Right lung (tissue), 10 donors: ENCODE measurements around the gene CELF2. TPM values are rescaled to one million over a fixed set of nuclear protein-coding genes. Genes with fewer than 3 reads are reported as not detected.
"Not testable (repeated sequence)": the region's sequence is repeated elsewhere in the genome, so short reads cannot be mapped to it uniquely, and the experiment has no call there.

Experiments
- DNase-seq, 2 donors: peaks; one replicate each; pipeline ENCODE4 v3.0.0-alpha.2; 2013
- long read RNA-seq, 8 donors: transcript quantifications; one replicate each; lab custom pipeline, GENCODE V29; 2026
- polyA plus RNA-seq, 5 donors: library from polyadenylated mRNA; unstranded; fragments of 120-200 nt; gene quantifications; one replicate each; pipeline versions ENCODE4 v1.2.1 to v1.2.3, GENCODE V29; 2013; ENCODE audit warnings: inconsistent platforms in 1 of 5, low replicate concordance in 1 of 5; ENCODE audit not compliant: insufficient read length in 5 of 5, insufficient read depth in 1 of 5

Gene CELF2
- polyA plus RNA-seq = 10 to 100 TPM; 40.6 to 73.4 (median 59.8) TPM
- long read RNA-seq, donor 1, full-length matches to known transcripts = 1 of 6 reads
- long read RNA-seq, donor 1, partial matches to known transcripts = 5 of 6 reads
- long read RNA-seq, donor 1, other reads (novel, unspliced or antisense) = 0 of 6 reads
- long read RNA-seq, donor 2, full-length matches to known transcripts = 1 of 1 reads
- long read RNA-seq, donor 2, partial matches to known transcripts = 0 of 1 reads
- long read RNA-seq, donor 2, other reads (novel, unspliced or antisense) = 0 of 1 reads
- long read RNA-seq, donor 3, full-length matches to known transcripts = 1 of 41 reads
- long read RNA-seq, donor 3, partial matches to known transcripts = 40 of 41 reads
- long read RNA-seq, donor 3, other reads (novel, unspliced or antisense) = 0 of 41 reads
- long read RNA-seq, donor 4, full-length matches to known transcripts = 2 of 2 reads
- long read RNA-seq, donor 4, partial matches to known transcripts = 0 of 2 reads
- long read RNA-seq, donor 4, other reads (novel, unspliced or antisense) = 0 of 2 reads
- long read RNA-seq, donor 5, full-length matches to known transcripts = 6 of 13 reads
- long read RNA-seq, donor 5, partial matches to known transcripts = 7 of 13 reads
- long read RNA-seq, donor 5, other reads (novel, unspliced or antisense) = 0 of 13 reads
- long read RNA-seq, donor 6, full-length matches to known transcripts = 6 of 6 reads
- long read RNA-seq, donor 6, partial matches to known transcripts = 0 of 6 reads
- long read RNA-seq, donor 6, other reads (novel, unspliced or antisense) = 0 of 6 reads
- long read RNA-seq, donor 7, full-length matches to known transcripts = 2 of 2 reads
- long read RNA-seq, donor 7, partial matches to known transcripts = 0 of 2 reads
- long read RNA-seq, donor 7, other reads (novel, unspliced or antisense) = 0 of 2 reads
- long read RNA-seq, donor 8, full-length matches to known transcripts = 1 of 1 reads
- long read RNA-seq, donor 8, partial matches to known transcripts = 0 of 1 reads
- long read RNA-seq, donor 8, other reads (novel, unspliced or antisense) = 0 of 1 reads

DNA sequence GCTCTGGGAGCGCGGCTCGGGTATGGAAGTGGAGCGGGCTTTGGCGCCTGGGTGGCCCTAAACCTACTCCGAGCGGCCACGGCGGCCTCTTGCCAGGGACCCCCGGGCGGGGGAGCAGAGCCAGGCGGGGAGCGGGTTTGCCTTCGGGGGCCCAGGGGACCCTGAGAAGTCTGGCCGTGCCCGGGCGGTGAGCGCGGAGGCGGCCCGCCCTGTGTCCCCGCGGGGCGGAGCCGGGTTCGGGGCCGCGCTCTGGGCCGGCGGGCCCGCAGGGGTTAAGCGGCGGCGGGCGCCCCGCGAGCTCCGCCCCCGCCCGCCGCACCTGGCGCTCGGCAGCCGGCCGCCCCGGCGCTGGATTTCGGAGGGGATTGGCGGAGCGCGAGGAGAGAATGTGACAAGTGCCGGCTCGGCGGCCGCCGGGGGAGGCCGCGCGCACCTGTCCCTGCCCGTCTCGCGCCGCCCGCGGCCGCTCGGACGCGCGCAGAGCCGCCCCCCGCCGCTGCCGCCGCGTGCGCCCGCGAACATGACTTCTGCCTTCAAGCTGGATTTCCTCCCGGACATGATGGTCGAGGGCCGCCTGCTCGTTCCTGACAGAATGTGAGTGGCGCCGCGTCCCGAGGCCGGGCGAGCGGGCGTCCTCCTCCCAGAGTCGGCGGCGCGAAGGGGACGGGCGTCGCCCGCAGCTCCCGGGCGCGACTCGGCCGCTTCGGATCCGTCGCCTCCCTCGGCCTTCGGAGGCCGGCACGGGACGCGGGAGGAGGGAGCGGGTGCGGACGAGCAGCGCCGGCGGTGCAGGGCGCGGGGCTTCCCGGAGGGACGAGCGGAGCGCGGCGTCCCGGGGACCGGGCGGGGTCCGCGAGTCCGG is at the start of gene CELF2:
CELF2 (plus strand) TSS at position 303 of the 862 bp plus-strand sequence; CDS start at position 521, 218 bp downstream.
- DNase-seq = peak in 1 of 2 donors; percentile 70

DNA sequence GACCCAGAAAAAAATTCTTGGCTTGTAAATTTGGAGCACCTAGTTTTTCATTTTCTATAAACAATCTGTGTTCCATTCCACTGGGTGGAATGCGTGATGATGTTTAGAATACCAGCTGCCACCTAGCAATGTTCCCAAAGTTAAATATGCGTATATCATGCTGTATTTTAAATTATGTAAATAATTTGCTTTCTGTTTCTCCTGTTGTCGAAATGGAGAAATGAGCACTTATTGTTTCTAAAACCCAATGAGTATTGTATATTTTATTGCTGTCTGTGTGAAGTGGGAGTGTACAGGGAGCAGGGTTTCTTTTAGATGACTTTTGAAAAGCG is 49.4 kb upstream of the CELF2 start:
- DNase-seq = no peak

DNA sequence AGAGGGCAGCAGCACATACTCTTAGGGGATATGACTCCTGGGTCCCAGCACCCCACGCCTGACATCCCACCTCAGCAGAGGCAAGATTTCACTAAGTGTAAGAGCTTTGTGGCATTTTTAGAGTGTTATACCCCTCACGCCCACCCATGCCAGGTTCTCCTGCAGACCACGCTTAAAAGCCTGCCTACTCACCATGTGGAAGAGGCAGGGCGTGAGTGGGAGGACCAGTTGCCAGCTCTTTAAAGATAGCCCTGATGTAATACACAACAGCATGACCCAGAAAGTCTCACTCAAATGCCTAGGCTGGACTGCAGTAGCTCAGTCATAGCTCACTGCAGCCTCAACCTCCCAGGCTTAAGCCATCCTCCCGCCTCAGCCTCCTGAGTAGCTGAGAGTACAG is 44.4 kb upstream of the CELF2 start:
- no peak for DNase-seq

DNA sequence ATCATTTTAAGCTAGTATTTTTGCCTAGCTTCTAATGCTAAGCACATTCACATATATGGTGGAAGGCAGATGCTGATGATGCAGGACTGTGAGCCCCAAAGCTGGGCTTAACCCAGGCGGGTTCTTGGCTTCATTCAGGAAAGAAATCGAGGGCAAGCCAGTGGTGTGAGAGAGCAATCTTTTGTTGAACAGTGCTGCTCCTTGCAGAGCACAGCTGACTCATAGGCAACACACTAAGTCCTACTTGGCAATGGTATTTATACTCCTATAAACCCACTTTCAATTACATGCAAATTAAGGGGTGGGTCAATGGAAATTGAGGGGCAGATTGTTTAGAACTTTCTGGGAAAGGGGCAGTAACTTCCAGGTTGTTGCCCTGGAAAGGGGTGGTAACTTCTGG is 42.0 kb upstream of the CELF2 start:
- no peak for DNase-seq

DNA sequence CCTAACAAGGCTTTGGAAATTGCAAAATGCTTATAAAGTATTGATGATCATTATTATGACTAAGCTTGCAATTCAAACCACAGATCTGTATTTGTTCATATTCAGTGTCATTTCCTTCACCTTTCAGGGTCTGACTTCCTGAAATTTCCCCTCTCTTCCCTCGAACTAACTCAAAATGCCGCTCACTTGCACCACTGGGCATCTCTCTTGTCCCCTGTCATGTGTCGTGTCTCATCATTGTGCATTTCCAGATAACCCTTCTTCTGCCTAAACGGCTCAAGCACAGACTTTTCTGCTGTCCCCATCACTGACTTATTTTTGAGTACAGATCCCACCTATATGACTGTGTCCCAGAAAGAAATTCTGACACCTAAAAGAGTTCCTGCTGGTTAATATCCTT is 41.0 kb upstream of the CELF2 start:
- no peak for DNase-seq

DNA sequence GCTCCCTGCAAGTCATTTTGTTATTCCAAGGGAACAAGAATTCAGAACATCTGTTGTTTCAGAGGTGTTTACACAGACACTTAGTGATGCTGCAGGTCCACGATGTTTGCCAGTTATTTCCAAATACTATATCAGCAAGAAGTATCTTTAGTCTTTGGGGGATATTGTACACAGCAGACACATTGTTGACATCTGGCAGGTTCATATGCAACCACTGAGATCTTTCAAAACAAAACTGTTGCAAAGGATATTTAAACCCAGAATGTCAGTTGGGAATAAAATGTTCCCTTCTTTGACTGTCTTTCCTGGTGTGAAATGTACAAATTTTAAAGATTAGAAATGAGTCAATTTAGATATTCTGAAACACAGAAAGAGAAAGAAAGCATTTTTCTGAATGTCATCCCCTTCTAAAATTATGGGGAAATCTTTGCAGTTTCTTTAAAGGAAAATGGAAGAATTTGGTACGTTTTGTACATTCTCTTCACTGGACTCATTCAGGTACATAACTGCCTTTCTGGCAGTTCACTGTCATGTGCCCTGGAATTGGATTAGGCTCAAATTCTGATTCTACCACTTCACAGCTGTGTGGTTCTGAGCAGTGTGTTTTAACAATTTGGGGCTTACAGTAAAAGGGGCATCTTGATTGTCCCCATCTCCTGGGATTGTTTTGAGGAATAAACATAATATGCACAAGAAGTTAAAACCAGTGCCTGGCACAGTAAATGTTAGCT is 40.3 kb upstream of the CELF2 start:
- DNase-seq = no peak

DNA sequence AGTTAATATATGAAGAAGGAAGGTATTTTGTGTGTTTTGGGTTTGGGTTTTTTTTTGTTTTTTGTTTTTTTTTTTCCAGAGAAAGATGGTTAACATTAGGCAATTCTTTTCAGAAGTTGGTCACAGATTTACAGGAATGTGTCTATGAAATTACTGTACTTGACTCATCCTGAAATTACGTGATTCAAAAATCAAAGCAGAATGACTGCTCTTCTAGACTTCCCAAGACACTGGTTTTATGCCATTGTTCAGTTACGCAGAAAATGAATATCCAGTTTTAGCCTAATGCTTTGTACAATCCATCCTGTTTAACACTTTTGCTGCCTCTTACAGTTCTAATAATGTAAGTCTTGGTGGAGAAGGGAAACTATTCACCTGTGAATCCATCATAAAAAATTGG is 39.7 kb upstream of the CELF2 start:
- no peak for DNase-seq

DNA sequence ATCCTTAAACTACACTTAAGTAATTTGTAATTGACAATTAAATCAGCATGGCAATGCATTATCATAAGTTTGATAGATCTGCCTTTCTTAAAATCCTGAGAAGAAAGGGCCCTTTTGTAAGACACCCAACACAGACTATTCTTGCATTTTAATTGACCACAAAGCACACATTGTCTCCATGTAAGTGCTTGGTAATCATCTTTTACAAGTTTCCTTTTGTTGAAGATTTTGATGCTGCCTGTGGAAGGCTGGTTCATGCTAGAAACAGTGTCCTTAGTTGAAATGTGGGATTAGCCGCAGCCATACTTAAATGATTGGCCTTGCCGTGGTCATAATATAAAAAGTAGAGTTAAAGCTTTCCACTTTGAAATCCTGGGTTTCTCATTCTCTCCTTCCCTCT is 32.3 kb upstream of the CELF2 start:
- DNase-seq = no peak

DNA sequence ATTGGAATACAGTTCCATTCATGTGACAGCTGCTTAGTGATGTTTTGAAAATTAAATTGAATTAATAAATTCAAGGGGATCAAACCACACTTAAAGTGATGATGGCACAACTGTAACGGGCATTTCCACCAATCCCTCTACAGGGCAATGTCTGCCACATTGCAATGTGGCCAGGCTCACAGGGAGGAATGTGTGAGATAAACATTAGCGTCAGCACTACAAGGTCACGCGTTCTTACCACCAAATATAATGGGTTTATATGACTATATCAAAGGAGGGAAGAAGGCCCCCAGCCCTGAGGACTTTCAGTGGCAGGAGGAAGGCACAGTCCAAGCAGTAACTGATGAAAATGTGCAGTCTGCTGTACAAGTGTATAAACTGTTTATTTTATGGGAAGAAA is 31.1 kb upstream of the CELF2 start:
- no peak for DNase-seq

DNA sequence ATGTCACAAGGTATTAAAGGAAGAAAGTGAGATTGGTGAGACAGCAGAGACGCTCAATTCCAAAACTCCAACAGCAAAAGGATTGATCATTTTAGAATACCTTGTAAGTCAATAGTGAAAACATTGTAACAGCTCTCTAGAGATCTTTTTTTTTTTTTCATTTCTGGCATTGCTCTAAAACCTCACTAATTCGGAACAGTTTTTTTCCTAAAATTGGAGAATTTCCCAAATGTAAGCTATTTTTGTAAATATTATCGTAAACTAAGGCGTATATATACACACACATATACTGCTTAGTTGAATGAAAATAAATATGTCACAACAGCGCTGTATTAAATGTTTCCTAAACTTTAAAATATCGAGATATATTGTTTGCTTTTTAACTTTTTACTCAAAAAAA is 30.6 kb upstream of the CELF2 start:
- DNase-seq = no peak

DNA sequence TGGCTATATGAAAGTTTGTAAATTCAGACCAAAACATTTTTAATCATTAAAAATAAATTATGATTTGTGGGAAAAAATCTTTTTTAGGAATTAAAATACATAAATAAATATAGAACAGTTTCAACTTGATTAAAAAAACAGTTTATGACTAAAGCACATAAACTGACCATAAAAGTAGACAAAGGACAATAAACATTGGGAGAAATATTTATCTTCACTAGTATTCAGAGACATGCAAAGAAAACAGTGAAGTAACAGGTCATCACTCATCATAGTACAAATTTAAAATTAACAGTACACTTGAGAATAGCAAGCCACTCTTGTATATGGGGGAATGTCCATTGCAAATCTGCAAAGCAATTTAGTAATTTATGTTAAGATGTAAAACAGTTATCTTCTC is 28.0 kb upstream of the CELF2 start:
- DNase-seq = no peak

DNA sequence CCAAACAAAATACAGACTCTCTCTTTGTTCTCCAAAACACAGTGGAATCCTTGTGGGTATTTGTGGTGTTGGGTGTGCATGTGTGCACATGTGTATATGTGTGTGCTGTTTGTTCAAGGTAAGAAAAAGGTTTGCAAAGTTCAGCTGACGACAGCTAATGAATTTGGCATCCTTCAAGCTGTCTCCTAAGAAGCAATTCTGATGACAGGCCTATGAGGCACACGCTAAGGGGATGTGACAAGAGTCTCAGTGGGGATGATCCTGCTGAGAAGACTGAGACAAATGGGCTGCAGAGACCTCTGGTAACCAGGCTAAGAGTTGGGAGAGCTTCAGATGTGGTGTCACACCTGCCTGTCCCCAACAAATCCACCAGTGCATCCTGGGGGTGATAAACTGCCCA is 26.5 kb upstream of the CELF2 start:
- no peak for DNase-seq

DNA sequence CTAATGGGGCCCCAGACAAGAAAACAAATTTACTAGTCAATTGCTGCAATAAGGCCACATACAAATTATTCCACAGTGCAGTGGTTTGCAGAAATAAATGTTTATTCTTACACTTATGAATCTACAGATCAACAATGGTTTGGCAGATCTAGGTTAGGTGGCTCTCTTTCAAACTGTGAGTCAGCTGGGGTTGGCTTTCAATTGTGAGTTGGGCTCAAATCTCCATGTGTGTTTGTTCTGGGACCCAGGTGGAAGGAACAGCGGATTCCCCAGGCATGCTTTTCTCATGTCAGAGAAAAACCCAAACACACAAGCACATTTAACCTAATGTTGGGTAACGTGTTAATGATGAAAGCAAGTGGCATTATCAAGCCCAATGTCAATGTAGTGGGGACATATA is 25.6 kb upstream of the CELF2 start:
- DNase-seq = no peak

DNA sequence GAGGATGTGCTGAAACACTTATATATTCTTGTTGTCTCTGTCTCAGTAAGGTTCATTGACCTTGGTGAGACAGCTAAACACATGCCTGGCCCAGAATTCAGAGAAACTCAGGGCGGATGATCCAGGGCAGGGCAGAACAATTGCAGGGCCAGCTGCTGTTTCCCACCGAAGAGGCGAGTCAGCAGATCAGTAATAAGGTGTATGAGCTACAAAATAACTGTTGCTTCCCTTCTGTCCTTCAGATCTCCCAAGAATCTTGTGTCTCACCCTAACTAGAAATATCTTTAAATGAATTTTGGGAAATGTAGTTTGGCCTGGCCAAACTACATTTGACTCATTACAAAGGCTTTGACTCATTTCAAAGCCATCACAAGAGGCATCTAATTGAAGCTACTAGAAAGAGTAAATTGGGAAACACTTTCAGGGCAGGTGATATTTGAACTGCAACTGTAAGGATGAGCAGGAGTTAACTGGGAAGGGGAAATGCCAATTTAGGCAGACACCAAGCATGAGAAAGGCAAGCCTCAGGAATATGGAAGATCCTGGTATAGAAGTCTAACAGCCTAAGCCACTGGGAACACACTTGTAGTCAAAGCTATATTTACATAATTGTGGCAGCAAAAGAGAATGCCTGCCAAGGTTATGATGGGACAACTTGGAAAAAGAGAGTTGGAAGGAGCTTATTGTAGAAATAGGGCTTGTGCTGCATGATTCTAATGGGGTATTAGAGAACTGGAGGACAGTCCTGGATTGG is 24.5 kb upstream of the CELF2 start:
- no peak for DNase-seq

DNA sequence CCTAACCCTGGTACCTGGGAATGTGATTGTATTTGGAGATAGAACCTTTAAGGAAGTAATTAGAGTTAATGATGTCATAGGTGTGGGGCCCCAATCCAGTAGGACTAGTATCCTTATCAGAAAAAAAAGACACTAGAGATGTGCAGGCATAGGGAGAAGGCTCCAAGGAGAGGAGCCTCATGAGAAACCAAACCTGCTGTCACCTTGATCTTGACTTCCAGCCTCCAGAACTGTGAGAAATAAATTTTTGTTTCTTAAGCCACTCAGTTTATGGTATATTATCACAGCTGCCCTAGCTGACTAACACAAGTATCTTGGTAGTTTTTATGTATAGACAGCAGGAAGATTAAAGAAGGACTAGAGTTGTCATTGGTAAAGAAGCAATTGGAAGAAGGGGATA is 23.9 kb upstream of the CELF2 start:
- no peak for DNase-seq

DNA sequence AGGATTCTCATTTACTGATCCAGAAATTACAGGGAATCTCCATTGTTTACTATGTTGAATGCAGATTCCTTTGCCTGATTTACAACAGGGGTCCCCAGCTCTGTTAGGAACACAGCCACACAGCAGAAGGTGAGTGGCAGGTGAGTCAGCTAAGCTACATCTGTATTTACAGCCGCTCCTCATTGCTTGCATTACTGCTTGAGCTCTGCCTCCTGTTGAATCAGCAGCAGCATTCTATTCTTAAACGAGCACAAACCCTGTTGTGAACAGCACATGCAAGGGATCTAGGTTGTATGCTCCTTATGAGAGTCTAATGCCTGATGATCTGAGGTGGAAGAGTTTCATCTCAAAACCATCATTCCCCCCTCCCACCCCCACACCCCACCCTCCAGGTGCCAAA is 23.3 kb upstream of the CELF2 start:
- no peak for DNase-seq

DNA sequence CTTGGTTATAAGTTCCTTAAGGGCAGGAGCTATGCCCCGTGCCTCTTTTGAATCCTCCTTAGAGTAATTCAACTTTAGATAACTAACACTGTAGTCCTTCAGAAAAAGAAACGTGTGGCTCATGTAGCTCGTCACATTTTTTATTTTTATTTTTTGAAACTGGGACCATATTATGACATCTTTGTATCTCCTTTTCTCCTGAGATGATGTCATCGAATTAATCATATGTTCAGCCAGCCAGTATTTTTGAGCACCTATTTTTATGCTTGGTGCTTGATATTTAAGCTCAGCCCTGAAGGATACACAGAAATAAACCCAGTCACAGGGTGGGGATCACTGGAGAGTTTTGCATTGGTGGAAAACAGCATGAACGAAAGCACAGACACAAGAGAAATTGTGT is 22.6 kb upstream of the CELF2 start:
- no peak for DNase-seq

DNA sequence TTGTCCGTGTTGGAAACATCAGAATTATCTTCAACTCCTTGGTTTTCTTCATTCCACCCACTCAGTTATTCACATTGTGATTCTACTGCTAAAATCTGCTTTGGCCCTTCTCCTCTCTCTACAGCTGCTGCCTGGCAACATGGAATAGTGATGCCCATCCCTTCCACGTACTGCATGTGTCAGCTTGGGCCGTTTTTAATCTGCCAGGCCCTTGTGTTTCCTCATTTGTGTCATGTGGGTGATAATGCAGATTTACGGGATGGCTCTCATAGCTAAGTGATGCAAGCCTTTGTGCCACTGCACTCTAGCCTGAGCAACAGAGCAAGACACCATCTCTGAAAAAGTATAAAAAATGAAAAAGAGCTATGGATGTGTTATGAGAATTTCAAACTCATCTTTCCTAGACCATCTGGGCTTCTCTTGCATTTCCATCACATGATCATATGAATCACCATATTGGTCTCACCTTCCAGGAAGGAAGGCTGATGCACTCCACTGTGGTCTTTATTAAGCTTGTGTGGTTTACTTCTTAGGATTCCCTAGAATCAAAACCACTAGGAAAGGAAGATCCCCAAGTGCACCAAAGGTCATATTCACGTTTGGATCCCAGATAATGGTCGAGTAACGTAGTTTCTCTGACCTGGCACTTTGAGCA is 20.6 kb upstream of the CELF2 start:
- DNase-seq = no peak

DNA sequence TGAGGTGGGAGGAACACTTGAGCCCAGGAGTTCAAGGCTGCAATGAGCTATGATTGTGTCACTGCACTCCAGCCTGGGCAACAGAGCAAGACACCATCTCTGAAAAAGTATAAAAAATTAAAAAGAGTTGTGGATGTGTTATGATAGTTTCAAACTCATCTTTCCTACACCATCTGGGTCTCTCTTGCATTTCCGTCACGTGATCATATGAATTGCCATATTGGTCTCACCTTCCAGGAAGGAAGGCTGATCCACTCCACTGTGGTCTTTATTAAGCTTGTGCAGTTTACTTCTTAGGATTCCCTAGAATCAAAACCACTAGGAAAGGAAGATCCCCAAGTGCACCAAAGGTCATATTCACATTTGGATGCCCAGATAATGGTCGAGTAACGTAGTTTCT is 18.2 kb upstream of the CELF2 start:
- DNase-seq = not testable (repeated sequence)

DNA sequence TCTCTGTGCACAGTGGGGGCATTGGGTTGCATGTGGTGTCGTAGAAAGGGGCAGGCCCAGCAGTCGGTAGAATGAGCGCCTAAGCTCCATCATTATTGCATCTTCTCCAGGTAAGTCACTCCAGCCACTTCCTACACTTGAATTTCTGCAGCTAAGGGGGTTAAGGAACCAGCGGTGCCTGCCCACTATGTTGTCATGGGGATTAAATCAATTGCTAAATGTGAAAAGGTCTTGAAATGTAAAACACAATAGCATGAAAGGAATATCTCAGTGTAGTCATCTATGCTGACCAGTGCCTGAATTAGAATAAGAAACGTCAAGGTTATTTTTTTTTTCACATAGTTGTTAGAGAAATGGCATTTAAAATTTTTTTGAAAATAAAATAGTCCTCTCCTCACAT is 15.2 kb upstream of the CELF2 start:
- no peak for DNase-seq
